Thyroid gland (tissue), 4 donors: Measurements from ENCODE around the gene LRRC74B. TPM values are rescaled to one million over a fixed set of nuclear protein-coding genes. Genes with fewer than 3 reads are reported as not detected.
A peak's percentile ranks its signal among the peaks of the same experiment; 100 is the strongest.

ENCODE experiments used
- DNase-seq, 2 donors: peaks; one replicate each; pipeline ENCODE4 v3.0.0-alpha.2; 2019
- H3K27ac ChIP-seq, 3 donors: fragments of 200-600 bp; sonication (generic); 1 replicate in 2 of 3; 2 replicates in 1 of 3; pipeline ENCODE4 v1.5.1; 2016 to 2019; ENCODE audit warnings: mild to moderate bottlenecking in 1 of 3, moderate library complexity in 1 of 3
- H3K27me3 ChIP-seq: fragments of 200-600 bp; sonication (generic); one replicate; pipeline ENCODE4 v1.5.1; 2019
- H3K36me3 ChIP-seq, 2 donors: fragments of 200-600 bp; sonication (generic); one replicate each; pipeline ENCODE4 v1.5.1; 2016 to 2019
- H3K4me1 ChIP-seq, 2 donors: fragments of 200-600 bp; sonication (generic); one replicate each; pipeline ENCODE4 v1.5.1; 2017 to 2019
- H3K4me3 ChIP-seq, 3 donors: fragments of 200-600 bp; sonication (generic); replicated peaks in 1 of 3; 1 replicate in 2 of 3; 2 replicates in 1 of 3; pipeline ENCODE4 v1.5.1; 2016; ENCODE audit warnings: mild to moderate bottlenecking in 1 of 3
- H3K9me3 ChIP-seq: fragments of 200-600 bp; sonication (generic); one replicate; pipeline ENCODE4 v1.5.1; 2017
- CTCF ChIP-seq, 6 experiments: fragments of 200-600 bp in 3 of 6; fragments of 450-650 bp in 3 of 6; sonication (generic) in 3 of 6; IDR thresholded peaks; one replicate each; pipeline ENCODE4 v1.5.1; 2016 to 2019; ENCODE audit warnings: antibody characterized with exemption in 6 of 6, mild to moderate bottlenecking in 2 of 6, inconsistent platforms in 1 of 6, moderate library complexity in 1 of 6
- POLR2A ChIP-seq, 2 donors: fragments of 450-650 bp; IDR thresholded peaks; one replicate each; pipeline ENCODE4 v1.6.1; 2017; ENCODE audit warnings: antibody characterized with exemption in 2 of 2, mild to moderate bottlenecking in 2 of 2, moderate library complexity in 1 of 2
- WGBS, 2 donors: methylation state at CpG; one replicate each; pipeline ENCODE4 v1.1.5; 2017; 5-methylcytosine and 5-hydroxymethylcytosine counted together
- intact Hi-C: fragments of 100-400 bp; cut with DNase I; formaldehyde crosslinking; loops from one replicate; pipeline ENCODE4 v1.15.1; 2023
- total RNA-seq, 4 donors: library from RNA; depleted of rRNA; stranded (reverse); fragments of >200 nt; gene quantifications; one replicate each; pipeline ENCODE4 v1.2.3, GENCODE V29; 2016

The LRRC74B gene
- total RNA-seq, 4 donors from 2014 or later: not detected

GRCh38 chr22:21026783-21027692 lies 18.7 kb upstream of the LRRC74B start:
- Histone ChIP-seq H3K4me3 (no peak overlapping the region), H3K27me3 (no peaks in the 10 kb centered on the region), H3K27ac (no peak overlapping the region), H3K36me3 (no peaks in the 10 kb centered on the region), H3K9me3 (no peaks in the 10 kb centered on the region), H3K4me1 (peaks cover 2 to 10% of the 10 kb centered on the region in 2 donors)
- intact Hi-C loops: no loop called here
- 51 to 66% methylated on average over 8 to 13 of the region's 14 CpGs for WGBS, 2 donors
- TF ChIP-seq CTCF (IDR thresholded peaks at IDR 0.05): no peak
- no peak for TF ChIP-seq POLR2A (IDR thresholded peaks at IDR 0.05)
- DNase-seq: peak; percentile 84 to 88

GRCh38 chr22:21028277-21029251 lies 17.2 kb upstream of the LRRC74B start:
- DNase-seq: no peak
- Histone ChIP-seq H3K4me1 (peaks cover 4 to 16% of the 10 kb centered on the region in 2 donors), H3K9me3 (no peaks in the 10 kb centered on the region), H3K27me3 (no peaks in the 10 kb centered on the region), H3K4me3 (no peak overlapping the region), H3K36me3 (no peaks in the 10 kb centered on the region), H3K27ac (no peak overlapping the region)
- no peak for TF ChIP-seq CTCF (IDR thresholded peaks at IDR 0.05)
- TF ChIP-seq POLR2A (IDR thresholded peaks at IDR 0.05): no peak
- WGBS, 2 donors: 84 to 94% methylated on average over 4 to 6 of the region's 13 CpGs
- intact Hi-C loops: no loop called here

GRCh38 chr22:21029486-21030025 lies 16.2 kb upstream of the LRRC74B start:
- H3K27me3 ChIP-seq: no peaks in the 10 kb centered on the region
- no peaks in the 10 kb centered on the region for H3K9me3 ChIP-seq
- no peak for DNase-seq
- 65 to 68% methylated on average over 9 to 10 of the region's 12 CpGs for WGBS, 2 donors
- peaks cover 4 to 16% of the 10 kb centered on the region in 2 donors for H3K4me1 ChIP-seq
- TF ChIP-seq CTCF (IDR thresholded peaks at IDR 0.05) (no peak), POLR2A (IDR thresholded peaks at IDR 0.05) (no peak)
- intact Hi-C loops: no loop called here
- no peak overlapping the region for H3K4me3 ChIP-seq
- H3K36me3 ChIP-seq: no peaks in the 10 kb centered on the region
- H3K27ac ChIP-seq: no peak overlapping the region

- no peaks in the 10 kb centered on the region for H3K36me3 ChIP-seq
- no peak for DNase-seq
- H3K9me3 ChIP-seq: no peaks in the 10 kb centered on the region
- H3K4me3 ChIP-seq: no peak overlapping the region
- no peaks in the 10 kb centered on the region for H3K27me3 ChIP-seq
- peaks cover 4 to 16% of the 10 kb centered on the region in 2 donors for H3K4me1 ChIP-seq
- 88 to 92% methylated on average over 13 to 15 of the region's 15 CpGs for WGBS, 2 donors
- intact Hi-C loops: no loop called here
- TF ChIP-seq POLR2A (IDR thresholded peaks at IDR 0.05) (no peak), CTCF (IDR thresholded peaks at IDR 0.05) (no peak)
- no peak overlapping the region for H3K27ac ChIP-seq
These were observed 15.7 kb upstream of the LRRC74B start for GRCh38 chr22:21030032-21030431.
